Lung (tissue), 12 donors: ENCODE results near the gene CANX. TPM values are rescaled to one million over a fixed set of nuclear protein-coding genes. Genes with fewer than 3 reads are reported as not detected.

Experiments used
- ATAC-seq: fragments of 200-7000 bp; cut with Tn5 transposase; one replicate; pipeline ENCODE4 v1.9.1; 2020; ENCODE audit warnings: moderate number of reproducible peaks; ENCODE audit not compliant: insufficient read depth, low FRiP score
- DNase-seq, 3 donors: peaks; one replicate each; pipeline ENCODE4 v3.0.0-alpha.2; 2013 to 2017
- H3K27ac ChIP-seq, 2 donors: one replicate each; pipeline ENCODE4 v1.5.1; 2013; ENCODE audit warnings: mild to moderate bottlenecking in 2 of 2, moderate library complexity in 2 of 2, control low read depth in 1 of 2, inconsistent platforms in 1 of 2, low read depth in 1 of 2, low read length in 1 of 2
- H3K27me3 ChIP-seq, 3 donors: one replicate each; pipeline ENCODE4 v1.5.1; 2013; ENCODE audit warnings: low read length in 2 of 3; ENCODE audit not compliant: control insufficient read depth in 3 of 3, insufficient read depth in 3 of 3
- H3K36me3 ChIP-seq, 4 donors: one replicate each; pipeline ENCODE4 v1.5.1; 2013; ENCODE audit warnings: low read length in 4 of 4, mild to moderate bottlenecking in 1 of 4, moderate library complexity in 1 of 4; ENCODE audit not compliant: control insufficient read depth in 4 of 4, insufficient read depth in 4 of 4
- H3K4me1 ChIP-seq, 5 donors: one replicate each; pipeline ENCODE4 v1.5.1; 2013; ENCODE audit warnings: low read length in 5 of 5, mild to moderate bottlenecking in 2 of 5, moderate library complexity in 1 of 5; ENCODE audit not compliant: control insufficient read depth in 5 of 5, insufficient read depth in 5 of 5
- H3K4me3 ChIP-seq: one replicate; pipeline ENCODE4 v1.5.1; 2013; ENCODE audit warnings: mild to moderate bottlenecking, control low read depth, moderate library complexity
- H3K9ac ChIP-seq, 2 donors: one replicate each; pipeline ENCODE4 v1.5.1; 2013; ENCODE audit warnings: low read length in 2 of 2, control low read depth in 1 of 2; ENCODE audit not compliant: insufficient read depth in 1 of 2
- H3K9me3 ChIP-seq, 4 donors: one replicate each; pipeline ENCODE4 v1.5.1; 2013; ENCODE audit warnings: low read length in 3 of 4, mild to moderate bottlenecking in 1 of 4, moderate library complexity in 1 of 4; ENCODE audit not compliant: control insufficient read depth in 4 of 4, insufficient read depth in 3 of 4
- WGBS, 2 donors: extraction: QIAGEN DNeasy Blood & Tissue Kit; methylation state at CpG; one replicate each; pipeline ENCODE4 v1.1.7; 2013; 5-methylcytosine and 5-hydroxymethylcytosine counted together
- polyA plus RNA-seq, 2 donors: library from polyadenylated mRNA; stranded (reverse); fragments of 200-250 nt; gene quantifications; one replicate each; pipeline ENCODE4 v1.2.1, GENCODE V29; 2013
- total RNA-seq, 2 donors: library from RNA; depleted of rRNA in 1 of 2; stranded (reverse); fragments of >200 nt in 1 of 2; gene quantifications; one replicate each; pipeline ENCODE4 v1.2.1, GENCODE V29; 2014 to 2021
- TF ChIP-seq, protein P1 (sequence below): IDR thresholded peaks from 2 replicates; pipeline ENCODE4 v1.5.1; 2012; ENCODE audit warnings: mild to moderate bottlenecking; ENCODE audit errors: control extremely low read depth, extremely low read depth
- donor health status: control.
- donor health status: control.
- donor health status: Bipolar disorder and iron deficiency.
- donor health status: healthy.
- donor health status: DM: yes; HTN: yes; CAD: no.

The CANX gene
- total and polyA plus RNA-seq, 4 donors, result 132 to 924 (median 294) TPM

DNA sequence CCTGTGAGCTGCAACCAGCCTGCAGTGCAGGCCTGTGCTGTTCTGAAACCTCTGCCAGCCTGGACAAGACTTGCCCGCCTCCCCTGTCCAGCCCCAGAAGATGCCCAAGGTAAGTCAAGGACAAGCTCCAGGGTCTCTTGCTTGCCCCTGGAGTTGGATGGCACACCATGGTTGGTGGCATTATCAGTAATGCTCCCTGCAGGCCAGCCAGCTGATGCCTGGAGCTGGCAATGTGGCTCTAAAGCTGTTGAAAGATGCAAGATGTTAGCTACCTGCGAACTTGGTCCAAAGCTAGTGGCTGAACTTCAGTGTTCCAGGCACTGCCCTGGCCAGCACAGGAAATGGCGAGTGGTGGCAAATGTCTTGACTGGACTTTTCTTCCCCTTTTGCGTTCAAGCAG, 81.1 kb downstream of the CANX start:
- Histone ChIP-seq H3K9me3 (no peaks in the 10 kb centered on the region), H3K4me3 (no peak overlapping the region), H3K27me3 (no peaks in the 10 kb centered on the region), H3K9ac (no peak overlapping the region), H3K36me3 (peaks cover 0 to 26% (median 20%) of the 10 kb centered on the region in 4 donors), H3K4me1 (peaks cover 0 to 3% (median 0%) of the 10 kb centered on the region in 5 donors), H3K27ac (no peak overlapping the region)
- ATAC-seq, result no peak
- no peak for DNase-seq
- WGBS, 2 donors, result 69 to 85% methylated on average over 4 of the region's 4 CpGs
- TF ChIP-seq, protein P1, sequence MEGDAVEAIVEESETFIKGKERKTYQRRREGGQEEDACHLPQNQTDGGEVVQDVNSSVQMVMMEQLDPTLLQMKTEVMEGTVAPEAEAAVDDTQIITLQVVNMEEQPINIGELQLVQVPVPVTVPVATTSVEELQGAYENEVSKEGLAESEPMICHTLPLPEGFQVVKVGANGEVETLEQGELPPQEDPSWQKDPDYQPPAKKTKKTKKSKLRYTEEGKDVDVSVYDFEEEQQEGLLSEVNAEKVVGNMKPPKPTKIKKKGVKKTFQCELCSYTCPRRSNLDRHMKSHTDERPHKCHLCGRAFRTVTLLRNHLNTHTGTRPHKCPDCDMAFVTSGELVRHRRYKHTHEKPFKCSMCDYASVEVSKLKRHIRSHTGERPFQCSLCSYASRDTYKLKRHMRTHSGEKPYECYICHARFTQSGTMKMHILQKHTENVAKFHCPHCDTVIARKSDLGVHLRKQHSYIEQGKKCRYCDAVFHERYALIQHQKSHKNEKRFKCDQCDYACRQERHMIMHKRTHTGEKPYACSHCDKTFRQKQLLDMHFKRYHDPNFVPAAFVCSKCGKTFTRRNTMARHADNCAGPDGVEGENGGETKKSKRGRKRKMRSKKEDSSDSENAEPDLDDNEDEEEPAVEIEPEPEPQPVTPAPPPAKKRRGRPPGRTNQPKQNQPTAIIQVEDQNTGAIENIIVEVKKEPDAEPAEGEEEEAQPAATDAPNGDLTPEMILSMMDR, result no peak

DNA sequence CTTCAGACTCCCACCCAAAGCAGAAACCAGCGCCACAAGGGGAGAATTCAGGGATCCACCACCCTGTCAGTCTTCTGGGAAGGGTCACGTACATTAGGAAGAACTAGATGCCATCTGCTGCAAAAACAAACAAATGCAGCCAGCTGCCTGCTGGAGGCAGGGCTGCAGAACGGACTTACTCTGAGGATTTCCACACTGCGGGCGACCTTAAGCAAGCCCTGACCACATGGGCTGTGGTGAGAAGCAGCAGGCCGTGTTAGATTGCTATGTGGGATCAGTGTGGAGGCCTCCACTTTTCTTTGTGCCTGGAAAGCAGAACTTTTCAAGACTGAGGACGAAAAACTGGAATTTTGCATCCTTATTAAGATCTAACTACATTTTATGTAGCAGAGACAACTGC, 81.6 kb downstream of the CANX start:
- Histone ChIP-seq H3K4me3 (no peak overlapping the region), H3K27ac (no peak overlapping the region), H3K4me1 (peaks cover 0 to 3% (median 0%) of the 10 kb centered on the region in 5 donors), H3K9me3 (no peaks in the 10 kb centered on the region), H3K27me3 (no peaks in the 10 kb centered on the region), H3K9ac (no peak overlapping the region), H3K36me3 (peaks cover 0 to 25% (median 17%) of the 10 kb centered on the region in 4 donors)
- ATAC-seq (no peak), DNase-seq (no peak)
- WGBS, 2 donors, result 39 to 73% methylated on average over 7 of the region's 7 CpGs
- TF ChIP-seq, protein P1, result no peak

Other genes starting within 250 kb of the CANX start
- 10 to 100 TPM; 54.1 to 58.6 TPM for gene RUFY1, start 148.4 kb upstream of the CANX start, total RNA-seq
- 10 to 100 TPM; 37.3 to 47.9 TPM for gene RUFY1, start 148.4 kb upstream of the CANX start, polyA plus RNA-seq
- 1,000 to 10,000 TPM in 1 of 2 donors, 100 to 1,000 TPM in 1; 422 to 1,791 TPM for gene HNRNPH1, start 75.3 kb upstream of the CANX start, total RNA-seq
- 100 to 1,000 TPM; 185 to 189 TPM for gene HNRNPH1, start 75.3 kb upstream of the CANX start, polyA plus RNA-seq
- gene CBY3, start 17.9 kb upstream of the CANX start, total RNA-seq, result not detected
- gene CBY3, start 17.9 kb upstream of the CANX start, polyA plus RNA-seq, result under 1 TPM; 0.10 to 0.22 TPM
- gene MAML1, start 33.9 kb downstream of the CANX start, total RNA-seq, result 10 to 100 TPM; 26.0 to 34.5 TPM
- gene MAML1, start 33.9 kb downstream of the CANX start, polyA plus RNA-seq, result 10 to 100 TPM in 1 of 2 donors, 1 to 10 TPM in 1; 6.7 to 15.0 TPM
- 10 to 100 TPM in 1 of 2 donors, 1 to 10 TPM in 1; 4.0 to 25.3 TPM for gene LTC4S, start 95.0 kb downstream of the CANX start, total RNA-seq
- 10 to 100 TPM in 1 of 2 donors, 1 to 10 TPM in 1; 4.3 to 12.3 TPM for gene LTC4S, start 95.0 kb downstream of the CANX start, polyA plus RNA-seq
- 100 to 1,000 TPM in 1 of 2 donors, 10 to 100 TPM in 1; 73.2 to 154 TPM for gene MGAT4B, start 107.9 kb downstream of the CANX start, total RNA-seq
- 10 to 100 TPM; 65.0 to 91.7 TPM for gene MGAT4B, start 107.9 kb downstream of the CANX start, polyA plus RNA-seq
- 100 to 1,000 TPM; 350 to 568 TPM for gene SQSTM1, start 121.9 kb downstream of the CANX start, total RNA-seq
- gene SQSTM1, start 121.9 kb downstream of the CANX start, polyA plus RNA-seq, result 100 to 1,000 TPM; 298 to 394 TPM
- 10 to 100 TPM; 29.5 to 51.0 TPM for gene MRNIP, start 159.8 kb downstream of the CANX start, total RNA-seq
- gene MRNIP, start 159.8 kb downstream of the CANX start, polyA plus RNA-seq, result 10 to 100 TPM; 15.4 to 41.2 TPM
- gene TBC1D9B, start 208.9 kb downstream of the CANX start, total RNA-seq, result 100 to 1,000 TPM in 1 of 2 donors, 10 to 100 TPM in 1; 68.3 to 129 TPM
- gene TBC1D9B, start 208.9 kb downstream of the CANX start, polyA plus RNA-seq, result 10 to 100 TPM; 55.9 to 64.8 TPM